GM21367 (cell line): ENCODE results near the gene NEMF.
"Not testable (repeated sequence)": the region's sequence is repeated elsewhere in the genome, so short reads cannot be mapped to it uniquely, and the experiment has no call there.

ENCODE experiments used
- ATAC-seq: cut with Tn5 transposase; IDR thresholded peaks from one replicate; pipeline ENCODE4 v1.9.1; 2021; ENCODE audit not compliant: unreplicated experiment

NEMF gene, protein sequence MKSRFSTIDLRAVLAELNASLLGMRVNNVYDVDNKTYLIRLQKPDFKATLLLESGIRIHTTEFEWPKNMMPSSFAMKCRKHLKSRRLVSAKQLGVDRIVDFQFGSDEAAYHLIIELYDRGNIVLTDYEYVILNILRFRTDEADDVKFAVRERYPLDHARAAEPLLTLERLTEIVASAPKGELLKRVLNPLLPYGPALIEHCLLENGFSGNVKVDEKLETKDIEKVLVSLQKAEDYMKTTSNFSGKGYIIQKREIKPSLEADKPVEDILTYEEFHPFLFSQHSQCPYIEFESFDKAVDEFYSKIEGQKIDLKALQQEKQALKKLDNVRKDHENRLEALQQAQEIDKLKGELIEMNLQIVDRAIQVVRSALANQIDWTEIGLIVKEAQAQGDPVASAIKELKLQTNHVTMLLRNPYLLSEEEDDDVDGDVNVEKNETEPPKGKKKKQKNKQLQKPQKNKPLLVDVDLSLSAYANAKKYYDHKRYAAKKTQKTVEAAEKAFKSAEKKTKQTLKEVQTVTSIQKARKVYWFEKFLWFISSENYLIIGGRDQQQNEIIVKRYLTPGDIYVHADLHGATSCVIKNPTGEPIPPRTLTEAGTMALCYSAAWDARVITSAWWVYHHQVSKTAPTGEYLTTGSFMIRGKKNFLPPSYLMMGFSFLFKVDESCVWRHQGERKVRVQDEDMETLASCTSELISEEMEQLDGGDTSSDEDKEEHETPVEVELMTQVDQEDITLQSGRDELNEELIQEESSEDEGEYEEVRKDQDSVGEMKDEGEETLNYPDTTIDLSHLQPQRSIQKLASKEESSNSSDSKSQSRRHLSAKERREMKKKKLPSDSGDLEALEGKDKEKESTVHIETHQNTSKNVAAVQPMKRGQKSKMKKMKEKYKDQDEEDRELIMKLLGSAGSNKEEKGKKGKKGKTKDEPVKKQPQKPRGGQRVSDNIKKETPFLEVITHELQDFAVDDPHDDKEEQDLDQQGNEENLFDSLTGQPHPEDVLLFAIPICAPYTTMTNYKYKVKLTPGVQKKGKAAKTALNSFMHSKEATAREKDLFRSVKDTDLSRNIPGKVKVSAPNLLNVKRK

GRCh38 chr14:49852301-49853157, at the start of gene NEMF:
Gene NEMF (minus strand): TSS chr14:49852788. CDS start chr14:49852753, 35 bp downstream.
- ATAC-seq = peak; percentile 72

DNA sequence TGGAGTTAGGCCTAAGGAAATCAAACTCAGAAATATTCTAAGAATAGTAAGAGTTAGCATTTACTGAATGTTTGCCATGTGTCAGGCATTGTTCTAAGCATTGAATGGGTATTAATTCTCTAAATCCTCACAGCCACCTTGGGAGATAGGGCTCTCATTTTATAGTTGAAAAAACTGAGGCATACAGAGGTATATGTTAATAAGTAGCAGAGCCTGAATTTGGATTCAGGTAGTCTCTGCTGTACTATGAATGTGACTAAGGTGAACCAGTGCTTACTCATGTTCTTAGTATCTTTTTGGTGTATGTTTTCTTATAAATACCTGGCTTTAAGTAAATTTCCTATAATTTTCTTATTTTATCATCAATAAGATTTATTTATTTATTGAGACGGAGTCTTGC, 48.4 kb upstream of the NEMF start:
- ATAC-seq = no peak

- ATAC-seq = no peak
Measured at GRCh38 chr14:49898485-49898884, 45.9 kb upstream of the NEMF start.

- no peak for ATAC-seq
Measured at GRCh38 chr14:49897965-49898364, 45.4 kb upstream of the NEMF start.

- no peak for ATAC-seq
Measured at GRCh38 chr14:49897414-49897813, 44.8 kb upstream of the NEMF start.

DNA sequence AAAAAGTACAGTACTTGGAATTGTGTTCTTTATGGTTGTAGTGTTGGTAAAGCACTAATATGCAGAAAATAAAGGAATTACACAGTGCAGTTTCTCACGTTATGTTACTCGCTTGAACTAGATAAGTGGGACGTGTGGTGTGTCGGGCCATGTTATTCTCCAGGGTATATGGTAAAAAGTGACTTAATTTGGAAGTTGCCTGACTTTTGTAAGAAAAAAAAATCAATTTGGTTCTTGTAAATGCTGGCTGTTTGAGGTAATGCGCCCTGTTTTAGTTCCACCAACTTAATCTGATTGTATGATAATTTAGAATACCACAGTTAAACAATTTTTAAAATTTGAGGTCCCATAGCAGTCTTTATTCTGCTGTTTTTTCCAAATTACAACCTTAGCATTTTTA, 44.4 kb upstream of the NEMF start:
- no peak for ATAC-seq

DNA sequence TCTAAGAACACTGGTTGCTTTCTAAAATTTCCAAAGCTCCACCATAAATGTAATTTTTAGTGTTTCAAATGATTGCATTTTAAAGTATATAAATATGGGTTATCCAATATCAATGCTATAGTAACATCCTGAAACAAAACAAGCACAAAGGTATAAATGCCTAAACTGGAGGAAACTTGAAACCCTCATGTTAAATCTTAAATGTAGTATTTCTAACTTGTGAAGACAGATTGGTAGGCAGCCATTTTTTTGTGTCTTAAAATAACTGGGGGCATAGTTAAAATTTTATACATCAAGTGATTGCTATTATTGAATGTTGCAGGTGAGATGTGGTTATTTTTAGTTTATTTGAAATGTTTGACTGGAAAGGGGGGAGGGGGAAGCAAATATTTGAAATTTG, 43.7 kb upstream of the NEMF start:
- ATAC-seq = not testable (repeated sequence)

DNA sequence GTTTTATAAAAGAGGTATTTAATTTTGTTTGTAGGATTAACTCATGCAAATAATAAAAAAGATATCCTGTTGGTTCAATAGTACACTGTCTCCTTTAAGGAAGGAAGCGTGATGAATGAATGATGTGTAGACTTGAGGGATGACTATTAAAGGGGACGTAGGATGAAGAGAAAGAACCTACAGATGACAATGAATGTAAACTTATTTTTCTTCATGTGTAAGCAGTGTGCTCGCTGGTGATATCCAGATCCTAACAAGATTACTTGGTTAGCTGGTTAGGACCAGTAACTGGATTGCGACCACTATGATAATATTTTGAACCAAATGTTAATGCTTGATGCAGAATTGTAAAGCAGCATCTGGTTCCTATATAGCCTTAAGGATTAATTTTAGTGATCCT, 42.9 kb upstream of the NEMF start:
- ATAC-seq = no peak

DNA sequence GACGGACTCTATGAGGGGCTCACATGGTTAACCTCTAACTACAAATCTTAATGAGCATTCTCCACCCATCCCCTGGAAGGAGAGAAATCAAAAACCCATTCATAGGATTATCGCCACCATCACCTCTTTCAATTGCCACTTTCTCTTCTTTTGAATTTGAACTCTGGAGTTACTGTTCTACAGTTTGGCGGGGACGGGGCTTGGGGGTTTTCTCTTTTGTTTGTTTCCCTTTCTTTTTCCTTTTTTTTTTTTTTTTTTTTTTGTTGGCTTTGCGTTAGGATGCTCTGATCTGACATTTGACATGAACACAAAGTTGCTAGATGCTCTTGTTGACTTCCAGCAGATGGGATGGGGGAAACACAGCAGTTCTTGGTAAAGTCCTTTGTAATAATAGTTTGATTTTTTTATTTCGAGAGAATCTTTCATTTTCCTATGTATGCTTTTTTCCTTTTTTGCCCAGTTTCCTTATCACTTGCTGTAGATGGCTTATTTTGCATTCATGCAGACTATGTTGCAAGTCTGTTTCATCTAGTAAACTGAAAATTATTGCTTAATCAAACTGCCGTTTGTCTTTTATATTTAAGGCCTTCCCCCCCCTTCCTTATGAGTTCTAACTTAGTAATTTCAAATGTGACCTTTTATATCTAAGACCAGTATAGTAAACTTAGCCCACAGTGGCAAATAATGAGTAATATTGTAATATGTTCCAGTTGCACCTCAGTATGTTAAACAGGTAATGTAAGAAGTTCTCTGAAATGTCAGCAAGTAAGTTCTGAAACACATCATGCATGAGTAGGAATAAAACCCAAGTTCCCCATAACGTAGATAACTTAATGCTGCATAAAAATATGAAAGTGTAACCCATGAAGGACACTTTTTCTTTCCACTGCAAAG, 41.9 kb upstream of the NEMF start:
- ATAC-seq = not testable (repeated sequence)

GRCh38 chr14:49893309-49894213, 41.0 kb upstream of the NEMF start:
- ATAC-seq = peak; percentile 30

- ATAC-seq = peak; percentile 76
Measured at GRCh38 chr14:49892636-49893308, 40.2 kb upstream of the NEMF start, which contains the start of gene ARF6. Gene ARF6 (plus strand): TSS chr14:49893082. CDS start chr14:49893737, 655 bp downstream.

DNA sequence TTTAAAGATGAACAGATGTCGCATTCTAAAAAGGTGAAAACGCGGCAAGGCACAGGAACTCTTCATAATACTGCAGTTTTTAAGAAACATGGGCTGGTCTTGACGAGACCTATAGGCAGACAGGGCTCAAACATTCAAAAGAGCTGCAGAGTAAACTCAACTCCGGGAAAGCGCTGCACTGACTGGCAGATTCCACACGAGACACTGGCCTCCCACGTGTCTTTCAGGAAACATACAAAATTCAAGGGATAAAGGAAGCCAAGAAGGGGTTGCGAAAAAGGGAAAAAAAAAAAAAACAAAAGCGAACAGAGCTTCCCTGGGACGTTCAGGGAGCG, 39.7 kb upstream of the NEMF start:
- peak; percentile 30 for ATAC-seq

- ATAC-seq = no peak
Measured at GRCh38 chr14:49888293-49888692, 35.7 kb upstream of the NEMF start.

DNA sequence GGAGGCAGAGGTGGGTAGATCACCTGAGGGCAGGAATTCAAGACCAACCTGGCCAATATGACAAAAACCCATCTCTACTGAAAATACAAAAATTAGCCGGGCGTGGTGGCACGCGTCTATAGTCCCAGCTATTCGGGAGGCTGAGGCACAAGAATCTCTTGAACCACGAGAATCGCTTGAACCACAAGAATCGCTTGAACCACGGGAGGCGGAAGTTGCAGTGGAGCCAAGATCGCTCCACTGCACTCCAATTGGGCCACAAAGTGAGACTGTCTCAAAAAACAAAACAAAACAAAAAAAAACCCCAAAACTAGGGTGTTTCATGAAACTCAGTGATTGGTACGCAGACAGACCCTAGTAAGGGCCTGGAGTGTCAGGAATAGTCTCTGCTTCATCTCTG, 33.9 kb upstream of the NEMF start:
- no peak for ATAC-seq

- ATAC-seq = no peak
Measured at GRCh38 chr14:49882826-49883694, 30.5 kb upstream of the NEMF start.

- ATAC-seq = no peak
Measured at GRCh38 chr14:49881350-49882001, 28.9 kb upstream of the NEMF start.
